ENCODE data around the gene CAMK1D. TPM values are rescaled to one million over a fixed set of nuclear protein-coding genes. Genes with fewer than 3 reads are reported as not detected.

CAMK1D gene
- total RNA-seq, 1 donor, result 11.2 TPM

- Histone ChIP-seq H3K9me3 (ENCODE audit: low read depth, low read length) (no peaks in the 10 kb centered on the region), H3K79me2 (ENCODE audit: insufficient read depth, low read length) (no peaks in the 10 kb centered on the region), H2AFZ (ENCODE audit: low read length) (no peak overlapping the region), H3K4me2 (ENCODE audit: insufficient read depth, low read length) (no peak overlapping the region), H3K4me1 (ENCODE audit: insufficient read depth, low read length) (no peaks in the 10 kb centered on the region), H3K36me3 (ENCODE audit: insufficient read depth, low read length) (no peaks in the 10 kb centered on the region), H3K4me3 (ENCODE audit: insufficient read depth, low read length) (no peak overlapping the region), H3K27me3 (ENCODE audit: insufficient read depth, low read length) (no peaks in the 10 kb centered on the region), H3K27ac (ENCODE audit: low read depth, low read length) (no peak overlapping the region), H4K20me1 (ENCODE audit: insufficient read depth, low read length) (no peaks in the 10 kb centered on the region)
- no peak for TF ChIP-seq CTCF (IDR thresholded peaks at IDR 0.05; ENCODE audit: extremely low read depth, low read depth, low read length)
- DNase-seq (ENCODE audit: insufficient read length, low spot score, missing footprints), result no peak
Observed at GRCh38 chr10:12401466-12401865, 52.1 kb downstream of the CAMK1D start.

GRCh38 chr10:12403119-12403518, 53.8 kb downstream of the CAMK1D start:
- TF ChIP-seq CTCF (IDR thresholded peaks at IDR 0.05; ENCODE audit: extremely low read depth, low read depth, low read length), result no peak
- no peak overlapping the region for H2AFZ ChIP-seq (ENCODE audit: low read length)

GRCh38 chr10:12405342-12406320, 56.3 kb downstream of the CAMK1D start:
- Histone ChIP-seq H2AFZ (ENCODE audit: low read length) (no peak overlapping the region), H4K20me1 (ENCODE audit: insufficient read depth, low read length) (no peaks in the 10 kb centered on the region), H3K4me1 (ENCODE audit: insufficient read depth, low read length) (no peaks in the 10 kb centered on the region), H3K36me3 (ENCODE audit: insufficient read depth, low read length) (no peaks in the 10 kb centered on the region), H3K27ac (ENCODE audit: low read depth, low read length) (no peak overlapping the region), H3K9me3 (ENCODE audit: low read depth, low read length) (no peaks in the 10 kb centered on the region), H3K4me3 (ENCODE audit: insufficient read depth, low read length) (no peak overlapping the region), H3K79me2 (ENCODE audit: insufficient read depth, low read length) (no peaks in the 10 kb centered on the region), H3K27me3 (ENCODE audit: insufficient read depth, low read length) (no peaks in the 10 kb centered on the region), H3K4me2 (ENCODE audit: insufficient read depth, low read length) (no peak overlapping the region)
- no peak for TF ChIP-seq CTCF (IDR thresholded peaks at IDR 0.05; ENCODE audit: extremely low read depth, low read depth, low read length)
- DNase-seq (ENCODE audit: insufficient read length, low spot score, missing footprints), result no peak

More at GRCh38 chr10:12403119-12403518, 53.8 kb downstream of the CAMK1D start:
- no peak overlapping the region for H3K27ac ChIP-seq (ENCODE audit: low read depth, low read length)
- H3K4me3 ChIP-seq (ENCODE audit: insufficient read depth, low read length), result no peak overlapping the region
- no peaks in the 10 kb centered on the region for H3K9me3 ChIP-seq (ENCODE audit: low read depth, low read length)
- no peaks in the 10 kb centered on the region for H3K79me2 ChIP-seq (ENCODE audit: insufficient read depth, low read length)
- H3K27me3 ChIP-seq (ENCODE audit: insufficient read depth, low read length), result no peaks in the 10 kb centered on the region
- no peaks in the 10 kb centered on the region for H3K4me1 ChIP-seq (ENCODE audit: insufficient read depth, low read length)
- H3K4me2 ChIP-seq (ENCODE audit: insufficient read depth, low read length), result no peak overlapping the region
- no peaks in the 10 kb centered on the region for H4K20me1 ChIP-seq (ENCODE audit: insufficient read depth, low read length)
- DNase-seq (ENCODE audit: insufficient read length, low spot score, missing footprints), result no peak
- no peaks in the 10 kb centered on the region for H3K36me3 ChIP-seq (ENCODE audit: insufficient read depth, low read length)

GRCh38 chr10:12406764-12407400, 57.5 kb downstream of the CAMK1D start:
- H4K20me1 ChIP-seq (ENCODE audit: insufficient read depth, low read length), result no peaks in the 10 kb centered on the region
- H2AFZ ChIP-seq (ENCODE audit: low read length), result no peak overlapping the region
- H3K36me3 ChIP-seq (ENCODE audit: insufficient read depth, low read length), result no peaks in the 10 kb centered on the region
- TF ChIP-seq CTCF (IDR thresholded peaks at IDR 0.05; ENCODE audit: extremely low read depth, low read depth, low read length), result no peak
- no peak overlapping the region for H3K4me2 ChIP-seq (ENCODE audit: insufficient read depth, low read length)
- no peak overlapping the region for H3K27ac ChIP-seq (ENCODE audit: low read depth, low read length)
- no peak overlapping the region for H3K4me3 ChIP-seq (ENCODE audit: insufficient read depth, low read length)
- H3K27me3 ChIP-seq (ENCODE audit: insufficient read depth, low read length), result no peaks in the 10 kb centered on the region
- H3K4me1 ChIP-seq (ENCODE audit: insufficient read depth, low read length), result no peaks in the 10 kb centered on the region
- no peaks in the 10 kb centered on the region for H3K9me3 ChIP-seq (ENCODE audit: low read depth, low read length)
- no peaks in the 10 kb centered on the region for H3K79me2 ChIP-seq (ENCODE audit: insufficient read depth, low read length)
- DNase-seq (ENCODE audit: insufficient read length, low spot score, missing footprints), result no peak

Measured in osteoblast (primary cell).